OCI-LY7 (cell line): ENCODE data around the gene GLRA1.

Experiments
- EZH2phosphoT487 ChIP-seq: fragments of 200-600 bp; sonication (generic); IDR thresholded peaks from 2 replicates; pipeline ENCODE4 v1.6.1; 2018; ENCODE audit warnings: low read depth, borderline replicate concordance, mild to moderate bottlenecking, mixed run types, antibody characterized with exemption, low read length, moderate library complexity, mixed read lengths
- TF ChIP-seq, protein P1 (sequence below): fragments of 200-600 bp; sonication (generic); conservative IDR thresholded peaks from 2 replicates; pipeline ENCODE4 v1.5.1; 2014; ENCODE audit warnings: mild to moderate bottlenecking, antibody characterized with exemption, low read length, moderate library complexity, mixed read lengths

DNA sequence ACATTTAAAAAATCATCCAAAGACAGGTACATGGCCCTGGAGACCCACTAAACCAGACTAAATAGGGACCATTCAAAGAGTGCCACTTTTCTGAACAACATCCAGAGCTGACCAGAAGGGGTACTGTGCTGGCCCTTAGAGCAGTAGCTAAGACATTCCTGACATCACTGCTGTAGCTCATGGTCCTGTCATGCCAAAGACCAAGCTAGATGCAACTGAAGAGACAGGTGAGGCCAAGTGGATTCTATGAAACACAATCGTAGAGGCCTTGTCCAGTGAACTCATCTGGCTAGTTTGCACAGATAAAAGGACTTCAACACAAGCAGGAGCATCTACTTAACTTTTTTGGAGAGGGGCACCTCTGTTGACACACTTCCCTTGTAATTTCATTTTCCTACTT is 109.6 kb downstream of the GLRA1 start:
- TF ChIP-seq EZH2phosphoT487, result no peak
- TF ChIP-seq, protein P1, sequence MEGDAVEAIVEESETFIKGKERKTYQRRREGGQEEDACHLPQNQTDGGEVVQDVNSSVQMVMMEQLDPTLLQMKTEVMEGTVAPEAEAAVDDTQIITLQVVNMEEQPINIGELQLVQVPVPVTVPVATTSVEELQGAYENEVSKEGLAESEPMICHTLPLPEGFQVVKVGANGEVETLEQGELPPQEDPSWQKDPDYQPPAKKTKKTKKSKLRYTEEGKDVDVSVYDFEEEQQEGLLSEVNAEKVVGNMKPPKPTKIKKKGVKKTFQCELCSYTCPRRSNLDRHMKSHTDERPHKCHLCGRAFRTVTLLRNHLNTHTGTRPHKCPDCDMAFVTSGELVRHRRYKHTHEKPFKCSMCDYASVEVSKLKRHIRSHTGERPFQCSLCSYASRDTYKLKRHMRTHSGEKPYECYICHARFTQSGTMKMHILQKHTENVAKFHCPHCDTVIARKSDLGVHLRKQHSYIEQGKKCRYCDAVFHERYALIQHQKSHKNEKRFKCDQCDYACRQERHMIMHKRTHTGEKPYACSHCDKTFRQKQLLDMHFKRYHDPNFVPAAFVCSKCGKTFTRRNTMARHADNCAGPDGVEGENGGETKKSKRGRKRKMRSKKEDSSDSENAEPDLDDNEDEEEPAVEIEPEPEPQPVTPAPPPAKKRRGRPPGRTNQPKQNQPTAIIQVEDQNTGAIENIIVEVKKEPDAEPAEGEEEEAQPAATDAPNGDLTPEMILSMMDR, result no peak
